ENCODE data around the gene WT1.

WT1 gene

GRCh38 chr11:32438346-32438865 lies 3.1 kb upstream of the WT1 start:
- DNase-seq (ENCODE audit: low read depth): no peak

GRCh38 chr11:32437495-32438345 lies 2.4 kb upstream of the WT1 start:
- no peak for DNase-seq (ENCODE audit: low read depth)

- DNase-seq (ENCODE audit: low read depth): no peak
These were observed 1.6 kb upstream of the WT1 start for GRCh38 chr11:32436751-32437494.

- DNase-seq (ENCODE audit: low read depth): no peak
These were observed 807 bp upstream of the WT1 start for GRCh38 chr11:32435942-32436750.

- no peak for DNase-seq (ENCODE audit: low read depth)
These were observed 223 bp downstream of the WT1 start for GRCh38 chr11:32435152-32435480.

- no peak for DNase-seq (ENCODE audit: low read depth)
These were observed 785 bp downstream of the WT1 start for GRCh38 chr11:32434356-32435151.

GRCh38 chr11:32433914-32434355 lies 1.4 kb downstream of the WT1 start:
- no peak for DNase-seq (ENCODE audit: low read depth)

GRCh38 chr11:32433101-32433913 lies 2.0 kb downstream of the WT1 start:
- DNase-seq (ENCODE audit: low read depth): no peak

GRCh38 chr11:32432565-32432964 lies 2.8 kb downstream of the WT1 start:
- DNase-seq (ENCODE audit: low read depth): no peak

GRCh38 chr11:32430568-32431381 lies 4.6 kb downstream of the WT1 start:
- no peak for DNase-seq (ENCODE audit: low read depth)

GRCh38 chr11:32429477-32429876 lies 5.9 kb downstream of the WT1 start:
- no peak for DNase-seq (ENCODE audit: low read depth)

- no peak for DNase-seq (ENCODE audit: low read depth)
These were observed 6.6 kb downstream of the WT1 start for GRCh38 chr11:32428665-32429303.

- no peak for DNase-seq (ENCODE audit: low read depth)
These were observed 7.2 kb downstream of the WT1 start for GRCh38 chr11:32427935-32428664.

- no peak for DNase-seq (ENCODE audit: low read depth)
These were observed 7.8 kb downstream of the WT1 start for GRCh38 chr11:32427616-32427934.

- DNase-seq (ENCODE audit: low read depth): no peak
These were observed 8.3 kb downstream of the WT1 start for GRCh38 chr11:32426819-32427615.

- no peak for DNase-seq (ENCODE audit: low read depth)
These were observed 9.1 kb downstream of the WT1 start for GRCh38 chr11:32426192-32426591.

GRCh38 chr11:32425761-32426160 lies 9.6 kb downstream of the WT1 start:
- no peak for DNase-seq (ENCODE audit: low read depth)

- DNase-seq (ENCODE audit: low read depth): no peak
These were observed 12.8 kb downstream of the WT1 start for GRCh38 chr11:32422545-32422944.

All from non-pigmented ciliary epithelial cell (primary cell).